HG03175 (cell line): ENCODE data around the gene FBXL7.

ENCODE experiments used
- ATAC-seq: cut with Tn5 transposase; IDR thresholded peaks from one replicate; pipeline ENCODE4 v1.9.1; 2021; ENCODE audit warnings: mild to moderate bottlenecking, moderate library complexity; ENCODE audit not compliant: unreplicated experiment

FBXL7 gene

GRCh38 chr5:15501091-15501791 lies 1.3 kb downstream of the FBXL7 start:
- ATAC-seq, result no peak

GRCh38 chr5:15502208-15502607 lies 2.2 kb downstream of the FBXL7 start:
- no peak for ATAC-seq

DNA sequence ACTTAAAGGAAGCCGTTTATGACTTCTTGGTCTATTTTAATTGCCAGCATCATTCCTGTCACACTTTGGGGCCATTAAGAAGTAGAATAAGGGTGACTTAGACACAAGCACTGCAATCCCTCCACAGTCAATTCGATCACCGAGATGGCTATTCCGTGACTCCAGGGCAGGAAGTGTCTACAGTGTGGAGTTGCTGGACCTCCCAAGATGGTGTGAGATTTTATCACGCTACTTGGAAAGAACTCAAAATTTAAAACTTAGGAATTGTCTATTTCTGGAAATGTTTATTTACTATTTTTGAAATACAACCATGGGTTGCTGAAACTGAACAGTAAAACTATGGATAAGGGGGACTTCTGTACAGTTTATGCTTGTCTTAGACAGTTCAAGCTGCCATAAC lies 6.2 kb downstream of the FBXL7 start:
- ATAC-seq, result no peak

GRCh38 chr5:15506897-15507296 lies 6.9 kb downstream of the FBXL7 start:
- no peak for ATAC-seq

DNA sequence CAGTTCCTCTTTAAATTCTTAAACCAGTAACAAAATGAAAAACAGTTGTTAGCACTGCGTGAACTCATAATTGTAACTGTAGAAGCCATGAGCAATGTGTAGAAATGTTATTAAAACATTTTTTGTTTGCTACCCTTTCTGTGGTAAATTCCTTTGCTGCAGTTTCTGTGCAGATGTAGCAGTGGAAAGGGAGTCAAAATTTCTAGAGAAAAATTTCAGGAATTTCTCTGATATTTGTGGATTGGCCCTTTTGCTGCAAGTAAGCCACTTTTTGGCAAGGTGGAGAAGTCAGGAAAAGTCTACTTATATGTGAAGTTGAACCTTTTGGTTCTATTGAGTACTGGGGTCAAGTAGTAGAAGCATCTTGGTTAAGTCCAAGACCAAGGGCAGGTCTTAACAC lies 10.1 kb downstream of the FBXL7 start:
- ATAC-seq, result no peak

- ATAC-seq, result no peak
Observed at GRCh38 chr5:15510831-15511230, 10.9 kb downstream of the FBXL7 start.

GRCh38 chr5:15513431-15513830 lies 13.5 kb downstream of the FBXL7 start:
- no peak for ATAC-seq

GRCh38 chr5:15513911-15514310 lies 13.9 kb downstream of the FBXL7 start:
- no peak for ATAC-seq

- ATAC-seq, result no peak
Observed at GRCh38 chr5:15515229-15515628, 15.2 kb downstream of the FBXL7 start.

DNA sequence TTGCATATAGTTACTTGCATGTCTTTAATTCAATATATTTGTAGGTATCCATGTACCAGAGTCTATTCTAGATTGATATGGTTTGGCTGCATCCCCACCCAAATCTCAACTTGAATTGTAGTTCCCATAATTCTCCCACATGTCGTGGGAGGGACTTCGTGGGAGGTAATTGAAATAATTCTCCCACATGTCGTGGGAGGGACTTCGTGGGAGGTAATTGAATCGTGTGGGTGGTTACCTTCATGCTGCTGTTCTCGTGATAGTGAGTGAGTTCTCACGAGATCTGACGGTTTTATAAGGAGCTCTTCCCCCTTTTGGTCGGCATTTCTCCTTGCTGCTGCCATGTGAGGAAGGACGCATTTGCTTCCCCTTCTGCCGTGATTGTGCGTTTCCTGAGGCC lies 16.5 kb downstream of the FBXL7 start:
- no peak for ATAC-seq

DNA sequence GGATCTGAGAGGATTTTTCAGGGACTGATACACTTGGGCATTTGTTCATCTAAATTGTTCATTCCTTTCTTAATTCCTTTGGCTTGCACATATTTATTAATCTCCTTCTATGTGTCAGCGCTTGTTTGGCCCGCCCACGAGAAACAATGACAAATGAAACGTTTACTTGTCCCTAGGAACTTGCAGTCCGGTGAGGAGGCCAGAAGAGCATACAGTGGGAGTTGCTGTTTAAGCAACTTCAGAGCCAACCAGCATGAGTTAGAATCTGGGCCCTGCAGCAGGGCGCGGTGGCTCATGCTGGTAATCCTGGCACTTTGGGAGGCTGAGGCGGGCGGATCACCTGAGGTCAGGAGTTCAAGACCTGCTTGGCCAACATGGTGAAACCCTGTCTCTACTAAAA lies 18.8 kb downstream of the FBXL7 start:
- no peak for ATAC-seq

DNA sequence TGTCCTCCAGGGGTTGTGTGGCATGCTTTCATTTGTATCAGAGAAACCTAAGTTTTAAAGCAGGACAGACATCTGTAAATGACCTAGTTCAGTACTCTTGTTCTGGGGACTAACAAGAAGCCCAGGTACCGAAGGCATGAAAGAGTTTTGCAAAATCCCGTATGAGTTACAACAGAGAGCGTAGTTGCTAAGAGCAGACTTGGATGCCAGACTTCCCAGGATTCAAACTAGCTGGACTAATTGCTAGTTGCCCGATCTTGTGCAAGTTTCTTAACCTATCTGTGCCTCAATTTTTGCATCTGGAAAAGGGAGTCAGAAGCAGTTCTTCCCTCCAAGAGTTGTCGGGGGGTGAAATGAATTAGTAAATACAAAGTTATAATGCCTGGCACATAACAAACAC lies 20.9 kb downstream of the FBXL7 start:
- ATAC-seq, result no peak

GRCh38 chr5:15521381-15522186 lies 21.6 kb downstream of the FBXL7 start:
- no peak for ATAC-seq

GRCh38 chr5:15522187-15522520 lies 22.2 kb downstream of the FBXL7 start:
- no peak for ATAC-seq

GRCh38 chr5:15524712-15525111 lies 24.7 kb downstream of the FBXL7 start:
- no peak for ATAC-seq

DNA sequence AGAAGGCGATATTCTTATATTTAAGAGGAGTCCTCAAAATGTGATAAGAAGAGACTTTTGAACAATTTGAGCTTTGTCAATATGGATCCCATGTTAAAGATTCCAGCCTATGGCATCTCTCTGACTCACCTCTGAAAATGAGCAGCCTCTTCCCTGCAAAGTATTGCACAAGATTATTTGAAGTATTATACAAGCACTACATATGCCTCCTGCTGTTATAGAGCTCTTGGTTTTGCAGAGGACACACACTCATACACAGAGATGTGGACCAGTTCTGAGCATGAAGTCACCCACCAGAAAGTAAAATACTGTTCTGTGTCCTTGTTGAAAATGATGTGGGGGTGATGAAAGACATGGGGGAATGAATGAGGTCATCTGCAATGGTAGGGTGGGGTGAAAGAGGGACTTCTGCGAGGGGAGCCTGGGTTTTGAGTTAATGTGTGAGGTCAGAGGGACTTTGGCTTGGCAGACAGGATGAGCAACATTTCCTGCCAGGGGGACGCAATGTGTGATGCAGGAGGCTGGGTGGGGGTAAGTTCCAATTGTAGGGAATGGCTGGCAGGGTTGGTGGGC lies 25.8 kb downstream of the FBXL7 start:
- no peak for ATAC-seq

GRCh38 chr5:15526413-15526812 lies 26.4 kb downstream of the FBXL7 start:
- ATAC-seq, result no peak

DNA sequence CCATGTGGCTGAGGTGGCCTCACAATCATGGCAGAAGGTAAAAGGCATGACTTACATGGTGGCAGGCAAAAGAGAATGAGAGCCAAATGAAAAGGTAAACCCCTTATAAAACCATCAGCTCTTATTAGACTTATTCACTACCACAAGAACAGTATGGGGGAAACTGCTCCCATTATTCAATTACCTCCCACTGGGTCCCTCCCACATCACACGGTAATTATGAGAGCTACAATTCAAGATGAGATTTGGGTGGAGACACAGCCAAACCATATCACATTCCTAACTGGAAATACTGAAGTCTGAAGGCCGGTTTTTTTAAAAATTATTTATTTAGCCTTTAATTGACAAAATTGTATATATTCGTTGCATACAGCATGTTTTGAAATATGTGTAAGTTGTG lies 28.5 kb downstream of the FBXL7 start:
- ATAC-seq, result no peak

- no peak for ATAC-seq
Observed at GRCh38 chr5:15529013-15529412, 29.0 kb downstream of the FBXL7 start.

DNA sequence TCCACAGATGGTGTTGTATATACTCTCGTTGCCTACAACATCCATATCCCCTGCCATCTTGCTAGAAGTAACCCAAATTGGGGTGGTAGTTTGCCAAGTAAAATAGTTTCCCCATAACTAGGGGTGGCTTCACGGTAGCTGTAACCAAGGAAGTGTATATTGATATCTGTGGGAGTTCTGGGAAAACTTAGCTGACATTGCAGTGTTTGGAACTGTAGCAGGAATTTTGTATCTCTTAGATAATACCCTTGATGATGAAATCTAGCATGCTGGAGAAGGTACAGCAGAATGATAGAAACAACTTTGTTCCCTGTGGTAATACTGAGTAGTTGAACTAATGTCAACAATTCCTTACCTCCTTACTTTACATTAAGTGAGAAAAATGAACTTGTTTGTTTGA lies 29.8 kb downstream of the FBXL7 start:
- ATAC-seq, result no peak

DNA sequence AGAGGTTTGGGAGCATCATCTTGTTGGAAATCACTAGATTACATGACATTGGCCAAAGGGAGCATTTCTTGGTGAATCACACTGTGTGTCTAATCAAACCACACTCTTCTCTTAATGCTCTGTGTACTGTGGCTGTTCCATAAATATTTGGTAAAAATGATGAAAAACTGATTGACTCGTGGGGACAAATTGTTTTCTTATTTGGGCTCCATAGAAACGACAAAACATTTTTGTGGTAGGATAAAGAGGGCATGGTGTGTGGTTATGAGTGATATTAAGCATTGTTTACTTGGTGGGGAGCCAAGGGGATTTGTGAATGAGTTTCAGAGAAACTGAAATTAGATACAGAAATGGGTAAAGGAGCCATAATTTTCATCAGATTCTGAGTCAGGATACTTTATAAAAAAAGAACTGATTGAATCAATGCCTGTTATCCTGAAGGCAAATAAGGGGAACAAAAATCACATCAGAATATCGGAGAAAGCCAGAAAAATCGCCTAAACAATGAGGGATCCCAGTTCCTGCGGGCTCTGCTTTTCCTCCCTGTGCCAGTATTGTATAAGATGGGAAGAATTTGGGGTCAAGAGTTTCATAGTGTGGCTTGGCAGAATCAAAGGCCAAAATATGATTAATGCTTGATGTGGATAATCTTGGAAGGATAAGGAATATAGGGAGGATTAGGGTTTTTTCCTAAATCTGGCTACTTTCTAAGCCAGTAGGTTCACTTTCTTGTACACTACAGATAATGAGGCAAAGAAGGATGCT lies 33.3 kb downstream of the FBXL7 start:
- no peak for ATAC-seq

- ATAC-seq, result no peak
Observed at GRCh38 chr5:15535938-15536337, 36.0 kb downstream of the FBXL7 start.
